Keratinocyte (primary cell): Measurements from ENCODE around the gene HDLBP. TPM values are rescaled to one million over a fixed set of nuclear protein-coding genes. Genes with fewer than 3 reads are reported as not detected.

Experiments
- DNase-seq: peaks from one replicate; pipeline ENCODE4 v3.0.0-alpha.2; 2011; ENCODE audit warnings: low read depth, missing footprints, low spot score
- FAIRE-seq: peaks from 2 replicates; lab custom pipeline; 2011; peaks lifted over from hg19 to GRCh38; lab: Jason Lieb, UNC
- H2AFZ ChIP-seq: 2 replicates; pipeline ENCODE4 v1.6.0; 2012; ENCODE audit warnings: low read length, control low read depth, inconsistent platforms; ENCODE audit not compliant: control insufficient read depth
- H3K27ac ChIP-seq: 2 replicates; pipeline ENCODE4 v1.5.1; 2011; ENCODE audit warnings: low read length; ENCODE audit not compliant: control insufficient read depth, insufficient read depth
- H3K27me3 ChIP-seq: 3 replicates; pipeline ENCODE4 v1.6.0; 2011; ENCODE audit warnings: low read length; ENCODE audit not compliant: control insufficient read depth, insufficient read depth; ENCODE audit errors: extremely low read depth
- H3K36me3 ChIP-seq, 2 experiments: 2 replicates in 1 of 2; 3 replicates in 1 of 2; pipeline ENCODE4 v1.5.1; 2011; ENCODE audit warnings: low read length in 2 of 2, mild to moderate bottlenecking in 1 of 2; ENCODE audit not compliant: control insufficient read depth in 2 of 2, insufficient read depth in 2 of 2; ENCODE audit errors: extremely low read depth in 1 of 2
- H3K4me1 ChIP-seq: 3 replicates; pipeline ENCODE4 v1.5.1; 2011; ENCODE audit warnings: low read length; ENCODE audit not compliant: control insufficient read depth, insufficient read depth; ENCODE audit errors: extremely low read depth
- H3K4me2 ChIP-seq: 3 replicates; pipeline ENCODE4 v1.6.0; 2011; ENCODE audit warnings: low read depth, low read length; ENCODE audit not compliant: control insufficient read depth, insufficient read depth; ENCODE audit errors: extremely low read depth
- H3K4me3 ChIP-seq, 3 experiments: fragments of 200-600 bp in 1 of 3; sonication (generic) in 1 of 3; 2 replicates in 2 of 3; 3 replicates in 1 of 3; pipeline ENCODE4 v1.5.1; 2011 to 2016; ENCODE audit warnings: low read length in 3 of 3, mild to moderate bottlenecking in 3 of 3, control low read depth in 2 of 3, inconsistent platforms in 1 of 3, low read depth in 1 of 3, mixed read lengths in 1 of 3, mixed run types in 1 of 3, moderate library complexity in 1 of 3; ENCODE audit not compliant: control insufficient read depth in 2 of 3, insufficient read depth in 2 of 3; ENCODE audit errors: extremely low read depth in 1 of 3
- H3K79me2 ChIP-seq: 2 replicates; pipeline ENCODE4 v1.6.0; 2012; ENCODE audit warnings: low read length; ENCODE audit not compliant: control insufficient read depth, insufficient read depth
- H3K9ac ChIP-seq: 3 replicates; pipeline ENCODE4 v1.6.0; 2011; ENCODE audit warnings: low read length; ENCODE audit not compliant: control insufficient read depth, insufficient read depth; ENCODE audit errors: extremely low read depth
- H3K9me1 ChIP-seq: 3 replicates; pipeline ENCODE4 v1.6.0; 2011; ENCODE audit warnings: low read length; ENCODE audit not compliant: control insufficient read depth, insufficient read depth; ENCODE audit errors: extremely low read depth
- H3K9me3 ChIP-seq: 2 replicates; pipeline ENCODE4 v1.5.1; 2012; ENCODE audit warnings: low read depth, low read length; ENCODE audit not compliant: control insufficient read depth
- H4K20me1 ChIP-seq: 3 replicates; pipeline ENCODE4 v1.6.0; 2011; ENCODE audit warnings: low read length; ENCODE audit not compliant: control insufficient read depth, insufficient read depth; ENCODE audit errors: extremely low read depth
- CTCF ChIP-seq, 3 experiments: IDR thresholded peaks in 1 of 3; conservative IDR thresholded peaks in 1 of 3; optimal IDR thresholded peaks in 1 of 3; 2 replicates in 2 of 3; 3 replicates in 1 of 3; pipeline versions ENCODE3 to v1.5.1; 2011; ENCODE audit warnings: low read length in 3 of 3, mild to moderate bottlenecking in 3 of 3, moderate library complexity in 2 of 3, control low read depth in 1 of 3, inconsistent platforms in 1 of 3; ENCODE audit not compliant: insufficient read depth in 2 of 3; ENCODE audit errors: extremely low read depth in 1 of 3
- EZH2 ChIP-seq: IDR thresholded peaks from one replicate; pipeline ENCODE4 v1.6.1; 2012; ENCODE audit warnings: inconsistent platforms, mild to moderate bottlenecking, low read length, moderate library complexity
- dilution Hi-C: fragments of 300-500 bp; cut with MboI; formaldehyde crosslinking; loops from one replicate; pipeline ENCODE4 v1.7.0; 2020; ENCODE audit warnings: low sequenced_read_pairs; ENCODE audit not compliant: extremely low pct_ligation_motif_present
- polyA plus RNA-seq, 5 experiments: library from polyadenylated mRNA; depleted of rRNA in 3 of 5; stranded (reverse) in 3 of 5; stranded (forward) in 1 of 5; unstranded in 1 of 5; fragments of >200 nt; gene quantifications; 1 replicate in 1 of 5; 2 replicates in 3 of 5; 3 replicates in 1 of 5; pipeline versions ENCODE4 v1.2.1 to v1.2.3, GENCODE V29; 2011 to 2012; ENCODE audit warnings: missing spikeins in 2 of 5, low read depth in 1 of 5, low replicate concordance in 1 of 5

Gene HDLBP
- polyA plus RNA-seq, 1 donor (not counting 4 experiments of a cell fraction or from before 2014, with no cell fraction given) = 289 TPM

DNA sequence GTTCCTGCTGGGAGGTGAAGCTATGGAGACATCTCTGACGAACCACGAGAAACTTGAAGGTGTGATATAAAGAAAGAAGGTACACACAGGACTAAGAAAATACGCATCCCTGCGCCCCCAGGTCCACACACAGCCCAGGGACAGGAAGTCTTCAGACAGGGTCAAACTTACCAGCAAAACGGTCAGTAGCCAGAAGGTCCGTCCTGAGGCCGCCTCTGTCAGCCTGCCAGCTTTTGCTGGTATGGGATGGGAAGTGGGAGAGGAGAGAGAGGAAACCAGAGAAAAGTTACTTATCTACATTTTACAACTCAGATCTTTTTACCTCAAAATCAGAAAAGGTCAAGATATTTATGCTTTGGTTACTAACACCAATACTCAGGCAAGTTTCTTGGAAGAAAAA is 47.2 kb downstream of the HDLBP start:
- Histone ChIP-seq H4K20me1 (peaks cover 45% of the 10 kb centered on the region), H3K9me3 (no peaks in the 10 kb centered on the region), H3K4me3 (no peak overlapping the region), H3K27ac (no peak overlapping the region), H3K9me1 (peaks cover 12% of the 10 kb centered on the region), H3K27me3 (no peaks in the 10 kb centered on the region), H3K4me2 (no peak overlapping the region), H2AFZ (no peak overlapping the region), H3K4me1 (peaks cover 29% of the 10 kb centered on the region), H3K9ac (no peak overlapping the region), H3K79me2 (peaks cover 80% of the 10 kb centered on the region), H3K36me3 (peaks cover 30 to 37% of the 10 kb centered on the region in 2 experiments)
- DNase-seq (no peak), FAIRE-seq (no peak)
- dilution Hi-C loops = no loop called here
- no peak for TF ChIP-seq CTCF (optimal IDR thresholded peaks at IDR 0.05 in 1 of 3, IDR thresholded peaks at IDR 0.05 in 1 of 3, conservative IDR thresholded peaks at IDR 0.05 in 1 of 3; ENCODE audit: extremely low read depth in 1 of 3, insufficient read depth in 2 of 3, low read length in 3 of 3)
- TF ChIP-seq EZH2 = no peak

DNA sequence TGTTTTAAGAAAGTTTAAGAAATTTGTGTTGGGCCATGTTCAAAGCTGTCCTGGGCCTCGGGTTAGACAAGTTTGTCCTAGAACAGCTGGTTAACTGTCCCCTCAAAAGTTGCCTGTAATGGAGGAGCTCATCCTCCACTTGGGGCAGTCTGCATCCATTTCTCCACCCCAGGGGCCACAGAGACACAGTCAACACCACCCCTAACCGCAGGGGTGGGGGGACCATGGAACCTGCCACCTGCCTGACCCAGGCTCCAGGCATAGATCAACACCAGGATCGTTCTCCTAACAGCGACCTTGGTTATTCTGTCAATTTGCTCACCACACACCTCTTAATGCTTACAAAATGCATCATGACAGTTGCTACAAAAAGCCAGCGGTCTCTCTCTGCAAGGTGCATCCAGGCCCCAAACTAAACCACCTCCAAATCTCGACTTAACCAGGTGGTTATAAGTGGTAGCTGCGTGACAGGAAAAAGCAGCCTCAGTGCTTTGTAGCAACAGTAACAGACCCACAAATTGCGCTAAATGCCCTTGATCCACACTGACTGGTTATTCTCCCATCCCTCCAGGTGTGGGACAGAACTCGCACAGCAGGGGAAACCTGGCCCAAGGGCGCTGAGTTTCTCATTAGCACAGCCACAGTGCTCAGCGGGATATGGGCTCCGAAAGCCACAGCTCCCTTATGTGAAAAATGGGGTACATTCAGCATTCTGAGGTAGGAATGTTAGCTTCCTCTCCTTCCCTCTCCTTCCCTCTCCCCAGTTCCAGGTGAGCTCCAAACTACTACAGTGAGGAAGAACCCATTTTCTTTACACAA is 48.0 kb downstream of the HDLBP start:
- Histone ChIP-seq H3K9me1 (peaks cover 12% of the 10 kb centered on the region), H3K9me3 (no peaks in the 10 kb centered on the region), H2AFZ (no peak overlapping the region), H3K4me2 (no peak overlapping the region), H3K79me2 (peaks cover 84% of the 10 kb centered on the region), H3K9ac (no peak overlapping the region), H3K36me3 (peaks cover 39 to 45% of the 10 kb centered on the region in 2 experiments), H3K27me3 (no peaks in the 10 kb centered on the region), H3K4me3 (no peak overlapping the region), H4K20me1 (peaks cover 45% of the 10 kb centered on the region), H3K4me1 (peaks cover 25% of the 10 kb centered on the region), H3K27ac (no peak overlapping the region)
- peak in 1 of 3 experiments; percentile 14 for TF ChIP-seq CTCF (optimal IDR thresholded peaks at IDR 0.05 in 1 of 3, IDR thresholded peaks at IDR 0.05 in 1 of 3, conservative IDR thresholded peaks at IDR 0.05 in 1 of 3; ENCODE audit: extremely low read depth in 1 of 3, insufficient read depth in 2 of 3, low read length in 3 of 3)
- TF ChIP-seq EZH2 = no peak
- no peak for DNase-seq
- FAIRE-seq = no peak
- dilution Hi-C loops = no loop called here
